ENCODE measurements around the gene VCP. TPM values are rescaled to one million over a fixed set of nuclear protein-coding genes. Genes with fewer than 3 reads are reported as not detected.
A peak's percentile ranks its signal among the peaks of the same experiment; 100 is the strongest.

The VCP gene
- total RNA-seq, 1 experiment from 2014 or later: 156 TPM

GRCh38 chr9:35073279-35073612 is 821 bp upstream of the VCP start:
- POLR2A ChIA-PET: interaction anchor here (2.9 kb wide), 1 partner anchor 27 kb away, joined by 44 read pairs; the partner anchor contains the start of gene STOML2
- Mint-ChIP-seq H3K4me1 (ENCODE audit: insufficient read depth, unreplicated experiment) (peaks cover 22% of the 10 kb centered on the region), H3K27ac (ENCODE audit: low read depth, unreplicated experiment) (peak overlapping the region; percentile 92), H3K4me3 (ENCODE audit: unreplicated experiment) (peak overlapping the region; percentile 92), H3K27me3 (ENCODE audit: insufficient read depth, unreplicated experiment) (no peaks in the 10 kb centered on the region), H3K36me3 (ENCODE audit: insufficient read depth, unreplicated experiment) (peaks cover 30% of the 10 kb centered on the region), H3K9me3 (ENCODE audit: unreplicated experiment) (no peaks in the 10 kb centered on the region)
- intact Hi-C loops (cut with micrococcal nuclease): loop anchor here (2.0 kb wide), 1 partner anchor 24 kb away; the partner anchor contains the start of gene PIGO
- BruUV-seq (replicated peaks): no TSS peak
- CTCF ChIA-PET: interaction anchor here (0.5 to 1.9 kb wide), 2 partner anchors 23 to 620 kb away, joined by 3 to 5 read pairs; partner anchors contain the start of gene PIGO
- no peak for TF ChIP-seq CTCF (IDR thresholded peaks at IDR 0.05; ENCODE audit: unreplicated experiment)
- DNase-seq (ENCODE audit: unreplicated experiment): no peak

- intact Hi-C loops (cut with micrococcal nuclease): loop anchor here (2.0 kb wide), 1 partner anchor 25 kb away; the partner anchor contains the start of gene PIGO
- no peak for TF ChIP-seq CTCF (IDR thresholded peaks at IDR 0.05; ENCODE audit: unreplicated experiment)
- DNase-seq (ENCODE audit: unreplicated experiment): peak; percentile 84
- POLR2A ChIA-PET: interaction anchor here (0.6 to 5.2 kb wide), 27 partner anchors 9 to 1245 kb away, joined by 3 to 63 read pairs (median 4); partner anchors contain the start of genes ATOSB, DNAJB5, FANCG and PIGO
- CTCF ChIA-PET: interaction anchor here (0.6 to 1.9 kb wide), 6 partner anchors 9 to 326 kb away, joined by 3 to 9 read pairs (median 4); partner anchors contain the start of gene PIGO
- no TSS peak for BruUV-seq (replicated peaks)
- H3K4me1 Mint-ChIP-seq (ENCODE audit: insufficient read depth, unreplicated experiment): peaks cover 22% of the 10 kb centered on the region
- peaks cover 44% of the 10 kb centered on the region for H3K36me3 Mint-ChIP-seq (ENCODE audit: insufficient read depth, unreplicated experiment)
- H3K27ac Mint-ChIP-seq (ENCODE audit: low read depth, unreplicated experiment): peak overlapping the region; percentile 92
- H3K4me3 Mint-ChIP-seq (ENCODE audit: unreplicated experiment): peak overlapping the region; percentile 92
- H3K9me3 Mint-ChIP-seq (ENCODE audit: unreplicated experiment): no peaks in the 10 kb centered on the region
- H3K27me3 Mint-ChIP-seq (ENCODE audit: insufficient read depth, unreplicated experiment): no peaks in the 10 kb centered on the region
Measured at GRCh38 chr9:35071814-35072460, 488 bp downstream of the VCP start.

GRCh38 chr9:35070823-35071813 is 1.3 kb downstream of the VCP start:
- ChIA-PET CTCF (interaction anchor here (0.6 to 1.5 kb wide), 6 partner anchors 10 to 899 kb away, joined by 3 to 9 read pairs (median 4); no protein-coding TSS in a partner anchor), POLR2A (interaction anchor here (0.5 to 5.2 kb wide), 24 partner anchors 9 to 1246 kb away, joined by 3 to 63 read pairs (median 4); partner anchors contain the start of genes ATOSB, FANCG, PIGO and STOML2)
- TSS peak; percentile 41 for BruUV-seq (replicated peaks)
- Mint-ChIP-seq H3K4me1 (ENCODE audit: insufficient read depth, unreplicated experiment) (peaks cover 22% of the 10 kb centered on the region), H3K36me3 (ENCODE audit: insufficient read depth, unreplicated experiment) (peaks cover 52% of the 10 kb centered on the region), H3K9me3 (ENCODE audit: unreplicated experiment) (no peaks in the 10 kb centered on the region), H3K4me3 (ENCODE audit: unreplicated experiment) (peak overlapping the region; percentile 92), H3K27me3 (ENCODE audit: insufficient read depth, unreplicated experiment) (no peaks in the 10 kb centered on the region), H3K27ac (ENCODE audit: low read depth, unreplicated experiment) (peak overlapping the region; percentile 92)
- TF ChIP-seq CTCF (IDR thresholded peaks at IDR 0.05; ENCODE audit: unreplicated experiment): no peak
- DNase-seq (ENCODE audit: unreplicated experiment): peak; percentile 24
- intact Hi-C loops (cut with micrococcal nuclease): no loop called here
